NB4 (cell line): ENCODE data around the gene NHSL1.

ENCODE experiments used
- MYC ChIP-seq: IDR thresholded peaks from 2 replicates; pipeline ENCODE4 v1.6.1; 2011; ENCODE audit warnings: low read depth, low read length
- POLR2A ChIP-seq: IDR thresholded peaks from 2 replicates; pipeline ENCODE4 v1.6.1; 2011; ENCODE audit warnings: mild to moderate bottlenecking; ENCODE audit not compliant: insufficient read length; ENCODE audit errors: extremely low read depth
- TF ChIP-seq, protein P1 (sequence below): IDR thresholded peaks from one replicate; pipeline ENCODE4 v1.5.1; 2012; ENCODE audit warnings: low read depth, low read length
- TF ChIP-seq, protein P2 (sequence below): IDR thresholded peaks from 2 replicates; pipeline ENCODE4 v1.6.1; 2011; ENCODE audit warnings: low read depth, low read length

DNA sequence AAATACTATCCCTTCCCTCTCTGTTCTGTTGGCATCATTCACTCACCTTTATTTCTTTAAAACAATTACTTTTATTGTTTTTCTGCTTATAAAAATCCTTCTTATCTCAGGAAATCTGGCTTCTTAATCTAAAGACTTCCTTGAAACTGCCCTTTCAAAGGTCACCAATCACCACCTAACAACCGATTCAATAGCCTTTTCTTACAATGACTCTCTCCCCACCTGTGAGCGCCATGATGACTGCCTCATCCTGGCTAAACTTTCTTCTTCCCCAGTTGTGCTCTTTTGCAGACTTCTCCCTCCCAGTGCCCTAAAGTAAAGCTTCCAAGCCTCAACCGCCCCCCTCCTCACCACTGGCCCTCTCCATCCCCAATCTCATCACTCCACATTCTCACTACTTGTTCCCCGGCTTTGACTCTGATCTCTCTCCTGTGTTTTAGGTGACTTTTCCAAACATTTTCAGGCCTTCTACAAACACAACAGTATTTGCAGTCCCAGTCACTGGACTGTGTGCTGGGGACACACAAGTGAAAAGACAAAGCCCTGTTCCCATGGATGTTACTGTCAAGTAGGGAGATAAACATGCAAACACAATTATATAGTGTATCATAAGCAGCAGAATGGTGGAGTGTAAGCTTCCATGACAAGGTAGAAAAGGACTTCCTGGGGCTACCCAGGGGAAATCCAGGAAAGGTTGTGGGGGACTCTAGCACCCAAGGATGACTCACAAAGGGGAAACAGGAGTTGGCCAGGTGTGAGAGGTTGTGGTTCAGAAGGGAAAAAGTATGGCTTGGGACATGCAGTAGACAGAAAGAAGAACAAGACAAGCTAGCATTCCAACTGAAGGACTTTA, 12.8 kb downstream of the NHSL1 start:
- TF ChIP-seq POLR2A (no peak), MYC (no peak)
- TF ChIP-seq, protein P1, sequence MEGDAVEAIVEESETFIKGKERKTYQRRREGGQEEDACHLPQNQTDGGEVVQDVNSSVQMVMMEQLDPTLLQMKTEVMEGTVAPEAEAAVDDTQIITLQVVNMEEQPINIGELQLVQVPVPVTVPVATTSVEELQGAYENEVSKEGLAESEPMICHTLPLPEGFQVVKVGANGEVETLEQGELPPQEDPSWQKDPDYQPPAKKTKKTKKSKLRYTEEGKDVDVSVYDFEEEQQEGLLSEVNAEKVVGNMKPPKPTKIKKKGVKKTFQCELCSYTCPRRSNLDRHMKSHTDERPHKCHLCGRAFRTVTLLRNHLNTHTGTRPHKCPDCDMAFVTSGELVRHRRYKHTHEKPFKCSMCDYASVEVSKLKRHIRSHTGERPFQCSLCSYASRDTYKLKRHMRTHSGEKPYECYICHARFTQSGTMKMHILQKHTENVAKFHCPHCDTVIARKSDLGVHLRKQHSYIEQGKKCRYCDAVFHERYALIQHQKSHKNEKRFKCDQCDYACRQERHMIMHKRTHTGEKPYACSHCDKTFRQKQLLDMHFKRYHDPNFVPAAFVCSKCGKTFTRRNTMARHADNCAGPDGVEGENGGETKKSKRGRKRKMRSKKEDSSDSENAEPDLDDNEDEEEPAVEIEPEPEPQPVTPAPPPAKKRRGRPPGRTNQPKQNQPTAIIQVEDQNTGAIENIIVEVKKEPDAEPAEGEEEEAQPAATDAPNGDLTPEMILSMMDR: no peak
- TF ChIP-seq, protein P2, sequence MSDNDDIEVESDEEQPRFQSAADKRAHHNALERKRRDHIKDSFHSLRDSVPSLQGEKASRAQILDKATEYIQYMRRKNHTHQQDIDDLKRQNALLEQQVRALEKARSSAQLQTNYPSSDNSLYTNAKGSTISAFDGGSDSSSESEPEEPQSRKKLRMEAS: no peak
